ENCODE measurements around the gene AUTS2. TPM values are rescaled to one million over a fixed set of nuclear protein-coding genes. Genes with fewer than 3 reads are reported as not detected.

The AUTS2 gene
- total RNA-seq, 1 experiment from 2014 or later: 256 TPM

GRCh38 chr7:70489813-70490212, 891.5 kb downstream of the AUTS2 start:
- Histone ChIP-seq H4K5ac (ENCODE audit: insufficient read length, low read depth, low read length) (no peak overlapping the region), H4K20me1 (ENCODE audit: control insufficient read depth, insufficient read depth, insufficient read length) (no peaks in the 10 kb centered on the region), H2BK15ac (ENCODE audit: low read depth, low read length) (no peak overlapping the region), H2BK12ac (ENCODE audit: insufficient read length, low read depth, low read length) (no peak overlapping the region), H3K27me3 (ENCODE audit: insufficient read depth, low read length) (0 out of 2 replicates have a peak, but pooled peaks cover 3% of the 10 kb centered on the region), H3T11ph (ENCODE audit: low read length) (no peak overlapping the region), H3K56ac (ENCODE audit: insufficient read length, low read depth, low read length) (no peak overlapping the region), H4K8ac (replicated peaks; ENCODE audit: insufficient read length, low read depth, low read length) (no peak overlapping the region), H2AK5ac (ENCODE audit: insufficient read length, low read length) (no peak overlapping the region), H3K9me3 (ENCODE audit: control insufficient read depth, low read depth, low read length) (no peaks in the 10 kb centered on the region), H3K14ac (ENCODE audit: insufficient read depth, low read length) (no peak overlapping the region), H3K27ac (ENCODE audit: insufficient read length, low read depth, low read length) (no peak overlapping the region), H4K91ac (ENCODE audit: insufficient read length, low read depth, low read length) (no peak overlapping the region), H3K79me2 (ENCODE audit: insufficient read depth, low read length) (no peaks in the 10 kb centered on the region), H3K23ac (ENCODE audit: insufficient read length, low read depth, low read length) (no peak overlapping the region), H2BK120ac (ENCODE audit: low read depth, low read length, poor library complexity, severe bottlenecking) (no peak overlapping the region), H2BK20ac (ENCODE audit: low read depth, low read length, poor library complexity, severe bottlenecking) (no peak overlapping the region), H3K23me2 (ENCODE audit: insufficient read length, low read depth, low read length, poor library complexity, severe bottlenecking) (no peaks in the 10 kb centered on the region), H3K79me1 (ENCODE audit: insufficient read depth, low read depth, low read length, poor library complexity, severe bottlenecking) (no peaks in the 10 kb centered on the region), H2AFZ (ENCODE audit: low read length) (no peak overlapping the region), H3K4me2 (ENCODE audit: insufficient read depth, insufficient read length, low read length) (no peak overlapping the region), H2BK5ac (ENCODE audit: insufficient read length, low read length) (no peak overlapping the region), H3K4me1 (ENCODE audit: insufficient read depth, low read length) (no peaks in the 10 kb centered on the region), H3K18ac (ENCODE audit: insufficient read length, low read depth, low read length) (no peak overlapping the region), H3K4ac (ENCODE audit: low read depth, low read length) (no peak overlapping the region), H3K9ac (ENCODE audit: extremely low read depth, insufficient read length, low read length) (no peak overlapping the region)
- H3K9me3 Mint-ChIP-seq: peaks cover 2 to 3% of the 10 kb centered on the region in 2 experiments; a peak in 3 of 5 replicates
- H3K27me3 Mint-ChIP-seq (ENCODE audit: low read depth): no peaks in the 10 kb centered on the region; the same call in none of the 2 replicates
- no peaks in the 10 kb centered on the region; a peak in 2 of 7 replicates for H3K36me3 Mint-ChIP-seq (ENCODE audit: insufficient read depth in 1 of 3, low read depth in 3 of 3)
- no peak for DNase-seq
- no CpG with 5 or more reads among the region's 1 CpG for WGBS (ENCODE audit: extremely low coverage, insufficient read length, low lambda C conversion rate)
- H3K4me1 Mint-ChIP-seq: peaks cover 0 to 4% of the 10 kb centered on the region in 2 experiments; a peak in 3 of 4 replicates
- H3K4me3 Mint-ChIP-seq: no peak overlapping the region
- H3K27ac Mint-ChIP-seq: no peak overlapping the region
- no peak for TF ChIP-seq CTCF (conservative IDR thresholded peaks at IDR 0.05)

Data from H9 (cell line).